ENCODE results near the gene MGST1.

- TF ChIP-seq CTCF (conservative IDR thresholded peaks at IDR 0.05; ENCODE audit: low read depth in 2 of 2) (no peak), POLR2AphosphoS5 (IDR thresholded peaks at IDR 0.05; ENCODE audit: low read depth) (no peak), REST (IDR thresholded peaks at IDR 0.05; ENCODE audit: unreplicated experiment) (no peak), EZH2 (IDR thresholded peaks at IDR 0.05; ENCODE audit: low read depth, unreplicated experiment) (no peak), CREB1 (CRISPR knock-in tag; IDR thresholded peaks at IDR 0.05; ENCODE audit: low read depth) (no peak), EZH2phosphoT487 (IDR thresholded peaks at IDR 0.05; ENCODE audit: unreplicated experiment) (no peak), ZNF462 (CRISPR knock-in tag; IDR thresholded peaks at IDR 0.05) (no peak)
Measured at GRCh38 chr12:16399101-16399500, 51.7 kb downstream of the MGST1 start.
